Prostate gland (tissue), 2 donors: ENCODE measurements around the gene CTNNA2.

Experiments used
- POLR2A ChIP-seq: fragments of 450-650 bp; IDR thresholded peaks from one replicate; pipeline ENCODE4 v1.6.1; 2016; ENCODE audit warnings: antibody characterized with exemption, mild to moderate bottlenecking
- POLR2AphosphoS5 ChIP-seq: sonication (generic); formaldehyde crosslinking; IDR thresholded peaks from one replicate; pipeline ENCODE4 v1.6.1; 2017; ENCODE audit warnings: antibody characterized with exemption
- TF ChIP-seq, protein P1 (sequence below), 4 experiments: fragments of 200-600 bp in 2 of 4; fragments of 450-650 bp in 2 of 4; sonication (generic) in 2 of 4; IDR thresholded peaks; 1 replicate in 3 of 4; 2 replicates in 1 of 4; pipeline ENCODE4 v1.5.1; 2016 to 2019; ENCODE audit warnings: antibody characterized with exemption in 4 of 4, mild to moderate bottlenecking in 2 of 4, moderate library complexity in 2 of 4

DNA sequence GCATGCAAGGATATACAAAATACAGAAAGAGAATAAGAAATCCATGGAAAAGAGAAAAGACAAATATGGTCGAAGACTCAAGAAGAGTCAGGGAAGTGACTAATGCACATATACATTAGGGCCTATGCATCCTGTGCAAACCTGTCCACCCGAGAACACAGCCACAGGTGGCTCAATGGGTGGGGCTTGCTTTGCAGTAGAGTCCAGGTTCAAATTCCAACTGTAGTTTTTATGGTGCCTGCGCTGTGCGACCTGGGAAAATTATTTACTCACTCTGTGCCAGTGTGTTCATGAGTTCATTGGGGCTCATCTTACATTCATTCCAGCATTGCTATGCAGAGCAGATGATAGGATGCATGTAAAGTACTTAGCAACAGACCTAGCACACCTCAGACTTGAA is 244.7 kb downstream of the CTNNA2 start:
- TF ChIP-seq, protein P1, sequence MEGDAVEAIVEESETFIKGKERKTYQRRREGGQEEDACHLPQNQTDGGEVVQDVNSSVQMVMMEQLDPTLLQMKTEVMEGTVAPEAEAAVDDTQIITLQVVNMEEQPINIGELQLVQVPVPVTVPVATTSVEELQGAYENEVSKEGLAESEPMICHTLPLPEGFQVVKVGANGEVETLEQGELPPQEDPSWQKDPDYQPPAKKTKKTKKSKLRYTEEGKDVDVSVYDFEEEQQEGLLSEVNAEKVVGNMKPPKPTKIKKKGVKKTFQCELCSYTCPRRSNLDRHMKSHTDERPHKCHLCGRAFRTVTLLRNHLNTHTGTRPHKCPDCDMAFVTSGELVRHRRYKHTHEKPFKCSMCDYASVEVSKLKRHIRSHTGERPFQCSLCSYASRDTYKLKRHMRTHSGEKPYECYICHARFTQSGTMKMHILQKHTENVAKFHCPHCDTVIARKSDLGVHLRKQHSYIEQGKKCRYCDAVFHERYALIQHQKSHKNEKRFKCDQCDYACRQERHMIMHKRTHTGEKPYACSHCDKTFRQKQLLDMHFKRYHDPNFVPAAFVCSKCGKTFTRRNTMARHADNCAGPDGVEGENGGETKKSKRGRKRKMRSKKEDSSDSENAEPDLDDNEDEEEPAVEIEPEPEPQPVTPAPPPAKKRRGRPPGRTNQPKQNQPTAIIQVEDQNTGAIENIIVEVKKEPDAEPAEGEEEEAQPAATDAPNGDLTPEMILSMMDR (IDR thresholded peaks at IDR 0.05): no peak
- TF ChIP-seq POLR2A (no peak), POLR2AphosphoS5 (no peak)
